SH-SY5Y (cell line): Measurements from ENCODE around the gene ZP3.

ENCODE experiments used
- GATA2 ChIP-seq: IDR thresholded peaks from 2 replicates; pipeline ENCODE4 v1.6.1; 2011; ENCODE audit warnings: mild to moderate bottlenecking, low read depth, low read length
- GATA3 ChIP-seq: IDR thresholded peaks from 2 replicates; pipeline ENCODE4 v1.6.1; 2011; ENCODE audit warnings: low read depth, mild to moderate bottlenecking, low read length, moderate library complexity

Gene ZP3

DNA sequence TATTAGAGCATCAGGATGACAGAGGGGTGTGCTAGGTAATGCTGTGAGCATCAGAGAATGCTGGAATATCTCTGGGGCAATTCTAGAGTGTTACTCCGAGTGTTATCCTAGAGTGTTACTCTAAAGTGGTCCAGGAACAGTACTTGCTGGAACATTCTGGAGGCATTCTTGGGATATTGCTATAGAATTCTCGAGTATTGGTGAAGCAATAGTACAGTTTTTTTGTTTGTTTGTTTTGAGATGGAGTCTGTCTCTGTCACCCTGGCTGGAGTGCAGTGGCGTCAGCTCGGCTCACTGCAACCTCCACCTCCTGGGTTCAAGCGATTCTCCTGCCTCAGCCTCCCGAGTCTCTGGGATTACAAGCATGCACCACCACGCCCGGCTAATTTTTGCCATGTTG is 27.9 kb upstream of the ZP3 start:
- TF ChIP-seq GATA3 (no peak), GATA2 (no peak)

DNA sequence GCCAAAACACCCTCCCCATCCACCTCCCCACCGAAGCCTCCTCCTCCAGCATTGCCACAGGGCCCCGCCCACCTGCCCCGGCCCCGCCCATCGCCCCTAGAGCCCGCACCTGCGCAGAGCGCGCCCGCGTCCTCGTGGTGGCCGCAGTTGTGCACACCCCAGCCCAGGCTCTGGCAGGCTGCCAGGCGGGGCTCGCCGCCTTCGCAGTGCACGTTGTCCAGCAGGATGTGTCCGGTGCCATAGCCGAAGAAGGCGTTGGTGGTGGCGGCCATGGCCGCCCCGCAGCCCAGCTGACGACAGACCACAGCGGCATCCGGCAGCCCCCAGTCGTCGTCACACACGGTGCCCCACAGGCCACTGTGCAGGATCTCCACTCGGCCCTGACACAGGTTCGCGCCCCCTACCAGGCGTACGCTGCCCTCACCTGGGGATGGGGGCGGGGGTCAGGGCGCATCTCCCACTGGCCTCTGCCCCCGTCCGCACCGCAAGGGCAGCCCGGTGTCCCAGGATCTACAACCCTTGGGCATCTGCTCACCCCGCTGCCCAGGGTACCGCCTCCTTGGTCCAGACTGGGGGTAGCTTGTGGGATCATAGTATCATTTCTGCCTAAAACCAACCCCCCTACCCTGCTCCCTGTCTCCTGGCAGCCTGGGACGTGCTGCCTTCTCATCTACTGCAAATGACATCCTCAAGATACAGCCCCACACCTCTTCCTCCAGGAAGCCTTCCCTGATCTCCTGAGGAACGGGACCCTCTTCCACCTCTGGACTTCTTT is 27.2 kb upstream of the ZP3 start:
- TF ChIP-seq GATA2 (no peak), GATA3 (no peak)

DNA sequence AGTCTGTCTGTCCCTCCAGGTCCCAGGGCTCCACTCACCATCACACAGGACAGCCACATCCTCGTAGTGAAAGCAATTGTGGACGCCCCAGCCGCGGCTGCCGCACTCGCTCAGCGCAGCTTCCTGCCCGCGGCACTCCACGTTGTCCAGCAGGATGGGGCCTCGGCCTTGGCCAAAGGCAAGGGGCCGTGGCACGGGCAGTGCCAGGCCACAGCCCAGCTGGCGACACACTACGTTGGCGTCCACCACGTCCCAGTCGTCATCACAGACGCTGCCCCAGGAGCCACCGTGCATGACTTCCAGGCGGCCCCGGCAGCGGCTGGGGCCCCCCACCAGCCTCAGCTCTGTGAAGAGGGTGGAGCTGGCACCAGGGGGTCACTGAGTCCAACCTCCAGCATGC is 24.5 kb upstream of the ZP3 start:
- TF ChIP-seq GATA3 (no peak), GATA2 (no peak)

DNA sequence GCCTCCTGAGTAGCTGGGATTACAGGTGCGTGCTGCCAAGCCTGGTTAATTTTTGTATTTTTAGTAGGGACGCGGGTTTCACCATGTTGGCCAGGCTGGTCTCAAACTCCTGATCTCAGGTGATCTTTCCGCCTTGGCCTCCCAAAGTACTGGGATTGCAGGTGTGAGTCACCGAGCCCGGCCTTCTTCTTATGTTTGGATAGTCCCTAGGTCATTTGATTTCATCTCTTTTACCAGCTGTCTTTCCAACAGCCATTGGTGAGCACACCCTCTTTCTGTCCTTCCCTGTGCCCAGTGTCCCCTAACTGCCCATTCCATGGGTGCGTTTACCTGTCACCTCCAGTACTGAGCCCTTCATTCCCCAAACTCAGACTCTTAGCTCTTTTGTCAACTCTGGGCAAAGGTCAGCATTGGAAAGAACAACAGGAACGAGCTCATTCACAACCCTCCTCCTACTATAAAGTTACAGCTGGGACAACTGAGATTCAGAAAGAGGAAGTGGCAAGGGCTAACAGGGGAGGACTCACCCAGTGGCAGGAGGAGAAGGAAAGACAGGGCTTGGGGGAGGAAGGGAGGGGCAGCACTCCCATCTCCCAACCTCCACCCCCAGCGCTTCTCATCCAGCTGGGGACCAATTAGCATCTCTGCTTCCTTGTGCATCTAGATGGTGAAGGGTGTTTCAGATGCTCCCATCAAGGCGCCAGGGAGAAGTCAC is 20.8 kb upstream of the ZP3 start:
- no peak for TF ChIP-seq GATA3
- no peak for TF ChIP-seq GATA2

DNA sequence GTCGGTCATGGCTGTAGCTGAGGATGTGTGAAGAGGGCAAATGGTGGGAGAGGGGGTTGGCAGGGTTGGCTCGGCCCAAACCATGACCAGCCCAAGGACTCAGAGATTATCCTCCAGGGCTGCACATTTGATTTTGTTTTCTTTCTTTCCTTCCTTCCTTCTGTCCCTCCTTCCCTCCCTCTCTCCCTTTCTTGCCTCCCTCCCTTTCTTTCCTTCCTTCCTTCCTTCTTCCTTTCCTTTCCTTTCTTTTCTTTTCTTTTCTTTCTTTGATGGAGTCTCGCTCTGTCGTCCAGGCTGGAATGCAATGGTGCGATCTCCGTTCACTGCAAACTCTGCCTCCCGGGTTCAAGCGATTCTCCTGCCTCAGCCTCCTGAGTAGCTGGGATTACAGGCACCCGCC is 19.0 kb upstream of the ZP3 start:
- no peak for TF ChIP-seq GATA2

DNA sequence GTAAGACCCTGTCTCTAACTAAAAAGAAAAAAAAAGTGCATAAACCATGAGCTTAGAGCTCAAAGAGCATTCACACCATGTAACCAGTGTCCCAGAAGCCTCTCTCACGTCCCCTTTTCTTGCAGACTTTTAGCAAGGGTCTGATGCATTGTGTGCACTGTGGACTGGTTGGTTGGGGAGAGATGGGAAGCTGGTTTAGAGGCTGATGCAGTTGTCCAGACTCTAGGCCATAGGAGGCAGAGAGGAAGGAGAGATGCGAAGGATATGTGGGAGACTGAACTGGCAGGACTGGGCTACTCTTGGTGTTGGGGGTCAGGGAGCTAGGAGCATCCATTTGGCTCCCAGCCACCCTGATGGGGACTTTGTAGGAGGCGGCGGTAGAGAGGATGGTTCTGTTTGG is 17.0 kb upstream of the ZP3 start:
- TF ChIP-seq GATA3, result no peak
- TF ChIP-seq GATA2, result no peak

DNA sequence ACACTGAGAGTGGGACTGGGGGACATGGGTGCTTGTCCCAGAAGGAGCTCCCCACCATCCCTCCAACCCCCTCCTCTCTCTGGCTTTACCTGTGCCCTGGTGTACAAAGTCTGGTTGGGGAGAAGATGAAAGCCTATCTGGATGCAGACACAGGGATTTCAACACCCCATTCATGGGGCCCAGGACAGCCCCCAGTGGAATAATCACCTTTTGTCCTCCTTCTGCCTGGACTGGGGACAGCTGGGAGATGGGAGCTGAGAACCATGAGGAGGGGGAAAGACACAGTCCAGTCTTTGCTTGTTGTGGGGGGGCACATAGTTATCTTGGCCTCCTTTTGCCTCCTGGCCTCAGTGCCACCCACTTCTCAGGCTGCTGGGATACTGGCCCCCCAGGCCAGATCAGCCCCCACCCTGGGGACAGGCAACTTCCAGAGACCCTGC is 16.6 kb upstream of the ZP3 start:
- TF ChIP-seq GATA3, result no peak
- no peak for TF ChIP-seq GATA2

DNA sequence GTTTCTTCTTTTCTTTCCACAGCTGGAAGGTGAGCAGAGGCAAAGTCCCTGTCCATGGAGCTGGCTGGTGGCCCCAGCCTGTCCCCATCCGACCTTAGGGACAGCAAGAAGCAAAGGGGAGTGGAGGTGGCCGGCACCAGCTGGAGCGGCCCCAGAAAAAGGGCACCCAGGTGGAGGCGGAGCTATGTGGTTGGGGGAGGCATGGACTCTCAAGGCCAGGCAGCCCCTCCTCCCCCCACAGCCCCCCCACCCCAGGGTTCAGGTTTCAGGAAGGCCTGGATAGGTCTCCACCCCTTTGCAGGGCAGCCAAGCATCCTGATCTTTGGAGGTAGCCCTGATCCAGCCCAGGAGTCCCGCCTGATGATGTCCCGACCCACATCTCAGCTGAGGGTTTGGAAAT is 15.2 kb upstream of the ZP3 start, which contains the start of gene SSC4D:
TSS of gene SSC4D (minus strand) at position 161 of the 400 bp plus-strand sequence. CDS start 5,258 bp downstream, outside the sequence.
- no peak for TF ChIP-seq GATA3
- TF ChIP-seq GATA2, result no peak

DNA sequence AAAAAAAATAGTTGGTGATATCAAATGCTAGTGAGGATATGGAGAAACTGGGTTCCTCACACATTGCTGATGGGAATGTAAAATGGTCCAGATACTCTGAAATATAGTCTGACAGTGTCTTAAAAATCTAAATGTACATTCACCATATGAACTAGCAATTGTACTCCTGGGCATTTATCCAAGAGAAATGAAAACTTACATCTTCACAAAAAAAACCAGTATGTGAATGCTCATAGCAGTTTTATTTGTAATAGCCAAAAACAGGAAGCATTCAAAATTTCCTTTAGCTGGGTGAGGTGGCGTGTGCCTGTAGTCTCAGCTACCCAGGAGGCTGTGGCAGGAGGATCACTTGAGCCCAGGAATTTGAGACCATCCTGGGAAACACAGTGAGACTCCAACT is 13.1 kb upstream of the ZP3 start:
- TF ChIP-seq GATA3, result no peak

DNA sequence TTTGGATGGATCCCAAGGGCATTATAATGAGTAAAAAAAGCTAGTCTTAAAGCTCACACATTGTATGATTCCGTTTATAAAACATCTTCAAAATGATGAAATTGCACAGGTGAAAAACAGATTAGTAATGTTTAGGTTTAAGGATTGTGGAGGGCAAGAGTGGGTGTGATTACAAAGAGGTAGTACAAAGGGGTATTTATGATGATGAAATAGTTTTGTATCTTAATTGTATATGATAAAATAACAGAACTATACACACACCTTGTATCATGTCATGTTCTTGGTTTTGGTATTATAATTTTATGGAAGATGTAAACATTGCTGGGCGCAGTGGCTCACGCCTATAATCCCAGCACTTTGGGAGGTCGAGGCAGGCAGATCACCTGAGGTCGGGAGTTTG is 12.5 kb upstream of the ZP3 start:
- TF ChIP-seq GATA3 (no peak), GATA2 (no peak)

DNA sequence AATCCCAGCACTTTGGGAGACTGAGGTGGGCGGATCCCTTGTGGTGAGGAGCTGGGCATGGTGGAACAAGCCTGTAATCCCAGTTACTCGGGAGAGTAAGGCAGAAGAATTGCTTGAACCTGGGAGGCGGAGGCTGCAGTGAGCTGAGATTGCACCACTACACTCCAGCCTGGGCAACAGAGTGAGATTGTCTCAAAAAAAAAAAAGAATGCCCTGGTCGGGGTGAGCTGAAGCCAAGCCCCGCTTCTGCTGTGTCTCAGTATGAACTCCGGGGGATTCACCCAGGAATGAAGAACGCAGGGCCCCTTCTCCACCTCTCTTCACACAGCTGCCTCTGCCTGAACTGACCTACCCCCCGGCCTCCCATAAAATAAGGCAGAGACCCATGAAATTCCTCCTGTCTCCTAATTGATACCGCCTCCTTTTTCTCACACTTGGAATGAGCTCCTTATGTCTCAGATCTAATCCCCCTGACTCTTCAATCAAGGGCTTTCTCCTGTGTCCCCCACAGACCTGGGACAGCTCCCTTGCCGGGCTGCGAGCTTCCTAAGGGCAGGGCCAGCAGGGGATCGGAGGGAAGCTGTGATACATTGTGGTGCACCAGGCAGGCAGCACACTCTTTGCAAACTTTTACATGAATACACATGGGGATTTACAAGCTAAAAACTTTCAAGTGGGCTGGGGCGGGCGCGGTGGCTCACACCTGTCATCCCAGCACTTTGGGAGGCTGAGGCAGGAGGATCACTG is 911 bp upstream of the ZP3 start:
- TF ChIP-seq GATA2, result no peak
- no peak for TF ChIP-seq GATA3

DNA sequence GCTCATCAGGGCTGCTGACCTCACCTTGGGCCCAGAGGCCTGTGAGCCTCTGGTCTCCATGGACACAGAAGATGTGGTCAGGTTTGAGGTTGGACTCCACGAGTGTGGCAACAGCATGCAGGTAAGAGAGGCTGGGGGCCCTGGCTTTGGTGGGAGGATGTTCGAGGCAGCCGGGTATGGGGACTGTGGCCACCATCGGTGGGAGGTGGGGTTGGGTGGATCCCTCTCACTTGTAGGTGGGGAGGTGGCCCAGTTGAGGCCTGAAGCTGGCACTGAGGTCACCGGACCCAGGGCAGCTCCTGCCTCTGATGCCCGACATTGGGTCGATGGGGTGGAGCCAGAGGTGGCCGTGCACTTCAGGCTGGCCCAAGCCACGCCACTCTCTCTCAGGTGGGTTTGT is 406 bp downstream of the ZP3 start:
- TF ChIP-seq GATA3 (no peak), GATA2 (no peak)

DNA sequence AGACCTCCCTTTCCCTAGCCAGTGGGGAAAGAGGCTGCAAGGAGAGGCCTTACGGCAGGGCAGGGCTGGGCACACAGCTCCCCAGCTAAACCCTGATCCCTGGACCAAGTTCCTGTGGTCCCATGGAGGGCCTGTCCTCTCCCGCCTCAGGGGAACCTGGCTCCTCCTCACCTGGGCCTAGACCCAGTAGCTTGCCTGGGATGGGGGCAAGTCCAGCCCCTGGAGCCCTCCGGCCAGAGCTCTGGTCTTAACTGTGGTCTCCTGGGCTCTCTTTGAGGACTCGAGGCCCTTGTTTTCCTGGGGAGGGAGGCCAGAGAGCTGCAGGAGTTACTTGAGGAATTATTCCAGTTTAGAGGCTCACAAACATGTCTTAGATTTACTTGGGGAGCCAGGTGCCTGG is 1.5 kb downstream of the ZP3 start:
- TF ChIP-seq GATA2 (no peak), GATA3 (no peak)

DNA sequence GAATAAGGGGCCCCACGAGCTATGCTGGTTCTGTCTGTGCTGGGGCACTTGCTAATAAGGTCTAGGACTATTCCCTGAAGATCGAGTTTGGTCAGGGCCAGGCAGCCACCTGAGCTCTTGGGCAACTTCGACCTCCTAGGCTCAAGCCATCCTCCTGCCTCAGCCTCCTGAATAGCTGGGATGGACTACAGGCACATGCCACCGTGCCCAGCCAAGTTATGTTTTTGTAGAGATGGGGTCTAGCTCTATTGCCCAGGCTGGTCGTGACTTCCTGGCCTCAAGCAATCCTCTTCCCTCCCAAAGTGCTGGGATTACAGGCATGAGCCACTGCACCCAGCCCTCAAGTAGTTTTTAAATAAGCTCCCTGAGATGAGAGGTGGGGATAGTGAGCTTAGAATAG is 2.9 kb downstream of the ZP3 start:
- no peak for TF ChIP-seq GATA2
- TF ChIP-seq GATA3, result no peak

DNA sequence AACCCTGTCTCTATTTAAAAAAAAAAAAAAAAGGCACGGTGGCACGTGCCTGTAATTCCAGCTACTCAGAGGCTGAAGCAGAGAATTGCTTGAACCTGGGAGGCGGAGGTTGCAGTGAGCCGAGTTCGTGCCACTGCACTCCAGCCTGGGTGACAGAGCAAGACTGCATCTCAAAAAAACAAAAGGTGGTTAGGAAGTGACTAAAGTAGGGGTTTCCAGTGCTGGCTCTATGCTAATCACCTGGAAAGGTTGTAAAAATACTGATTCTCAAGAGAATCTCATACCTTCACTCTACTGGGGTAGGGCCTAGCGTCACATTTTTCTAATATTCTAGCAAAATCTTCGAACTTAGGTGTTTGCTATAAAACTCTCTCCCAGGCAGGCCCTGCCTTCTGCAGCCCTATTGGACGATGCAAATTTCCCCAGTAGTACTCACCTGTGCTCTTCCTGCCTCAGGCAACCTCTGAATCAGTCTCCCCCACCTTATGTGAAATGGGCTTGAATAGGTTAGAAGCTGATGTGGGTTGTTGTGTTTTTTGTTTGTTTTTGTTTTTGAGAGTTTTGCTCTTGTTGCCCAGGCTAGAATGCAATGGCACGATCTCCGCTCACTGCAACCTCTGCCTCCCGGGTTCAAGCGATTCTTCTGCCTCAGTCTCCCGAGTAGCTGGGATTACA is 3.5 kb downstream of the ZP3 start:
- TF ChIP-seq GATA3 (no peak), GATA2 (no peak)
